Effector memory CD4-positive, alpha-beta T cell (primary cell): Measurements from ENCODE around the gene CELF2.
"Not testable (repeated sequence)": the region's sequence is repeated elsewhere in the genome, so short reads cannot be mapped to it uniquely, and the experiment has no call there.

Source experiments
- DNase-seq, 3 donors: peaks; one replicate each; pipeline ENCODE4 v3.0.0-alpha.2; 2020
- H3K27ac ChIP-seq: 2 replicates; pipeline ENCODE4 v1.7.0; 2013; ENCODE audit warnings: mild to moderate bottlenecking, low read length, moderate library complexity; ENCODE audit not compliant: insufficient read depth, poor library complexity, severe bottlenecking
- H3K27me3 ChIP-seq: replicated peaks from 2 replicates; pipeline ENCODE4 v1.7.0; 2013; ENCODE audit warnings: mild to moderate bottlenecking, low read length; ENCODE audit not compliant: insufficient read depth, control insufficient read depth, poor library complexity, severe bottlenecking
- H3K36me3 ChIP-seq: 2 replicates; pipeline ENCODE4 v1.7.0; 2013; ENCODE audit warnings: mild to moderate bottlenecking, low read length, moderate library complexity; ENCODE audit not compliant: control insufficient read depth, insufficient read depth
- H3K4me1 ChIP-seq: 2 replicates; pipeline ENCODE4 v1.7.0; 2013; ENCODE audit warnings: low read length, mild to moderate bottlenecking; ENCODE audit not compliant: control insufficient read depth, insufficient read depth, poor library complexity, severe bottlenecking
- H3K4me3 ChIP-seq: 2 replicates; pipeline ENCODE4 v1.7.0; 2013; ENCODE audit warnings: low read length, low read depth, mild to moderate bottlenecking; ENCODE audit not compliant: insufficient read depth, poor library complexity, severe bottlenecking
- H3K9me3 ChIP-seq: 2 replicates; pipeline ENCODE4 v1.7.0; 2013; ENCODE audit warnings: mild to moderate bottlenecking, low read length, moderate library complexity; ENCODE audit not compliant: control insufficient read depth

CELF2 gene

DNA sequence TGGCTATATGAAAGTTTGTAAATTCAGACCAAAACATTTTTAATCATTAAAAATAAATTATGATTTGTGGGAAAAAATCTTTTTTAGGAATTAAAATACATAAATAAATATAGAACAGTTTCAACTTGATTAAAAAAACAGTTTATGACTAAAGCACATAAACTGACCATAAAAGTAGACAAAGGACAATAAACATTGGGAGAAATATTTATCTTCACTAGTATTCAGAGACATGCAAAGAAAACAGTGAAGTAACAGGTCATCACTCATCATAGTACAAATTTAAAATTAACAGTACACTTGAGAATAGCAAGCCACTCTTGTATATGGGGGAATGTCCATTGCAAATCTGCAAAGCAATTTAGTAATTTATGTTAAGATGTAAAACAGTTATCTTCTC lies 28.0 kb upstream of the CELF2 start:
- H3K36me3 ChIP-seq, result no peaks in the 10 kb centered on the region
- H3K4me3 ChIP-seq, result no peak overlapping the region

DNA sequence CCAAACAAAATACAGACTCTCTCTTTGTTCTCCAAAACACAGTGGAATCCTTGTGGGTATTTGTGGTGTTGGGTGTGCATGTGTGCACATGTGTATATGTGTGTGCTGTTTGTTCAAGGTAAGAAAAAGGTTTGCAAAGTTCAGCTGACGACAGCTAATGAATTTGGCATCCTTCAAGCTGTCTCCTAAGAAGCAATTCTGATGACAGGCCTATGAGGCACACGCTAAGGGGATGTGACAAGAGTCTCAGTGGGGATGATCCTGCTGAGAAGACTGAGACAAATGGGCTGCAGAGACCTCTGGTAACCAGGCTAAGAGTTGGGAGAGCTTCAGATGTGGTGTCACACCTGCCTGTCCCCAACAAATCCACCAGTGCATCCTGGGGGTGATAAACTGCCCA lies 26.5 kb upstream of the CELF2 start:
- no peak for DNase-seq
- Histone ChIP-seq H3K9me3 (no peaks in the 10 kb centered on the region), H3K4me3 (no peak overlapping the region), H3K27ac (no peak overlapping the region), H3K27me3 (peaks cover 3% of the 10 kb centered on the region), H3K4me1 (no peaks in the 10 kb centered on the region), H3K36me3 (no peaks in the 10 kb centered on the region)

More for the DNA sequence above, 28.0 kb upstream of the CELF2 start:
- Histone ChIP-seq H3K27me3 (peaks cover 3% of the 10 kb centered on the region), H3K4me1 (no peaks in the 10 kb centered on the region), H3K27ac (no peak overlapping the region), H3K9me3 (no peaks in the 10 kb centered on the region)
- no peak for DNase-seq

DNA sequence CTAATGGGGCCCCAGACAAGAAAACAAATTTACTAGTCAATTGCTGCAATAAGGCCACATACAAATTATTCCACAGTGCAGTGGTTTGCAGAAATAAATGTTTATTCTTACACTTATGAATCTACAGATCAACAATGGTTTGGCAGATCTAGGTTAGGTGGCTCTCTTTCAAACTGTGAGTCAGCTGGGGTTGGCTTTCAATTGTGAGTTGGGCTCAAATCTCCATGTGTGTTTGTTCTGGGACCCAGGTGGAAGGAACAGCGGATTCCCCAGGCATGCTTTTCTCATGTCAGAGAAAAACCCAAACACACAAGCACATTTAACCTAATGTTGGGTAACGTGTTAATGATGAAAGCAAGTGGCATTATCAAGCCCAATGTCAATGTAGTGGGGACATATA lies 25.6 kb upstream of the CELF2 start:
- Histone ChIP-seq H3K27ac (no peak overlapping the region), H3K4me1 (no peaks in the 10 kb centered on the region), H3K36me3 (no peaks in the 10 kb centered on the region), H3K27me3 (peaks cover 3% of the 10 kb centered on the region), H3K9me3 (no peaks in the 10 kb centered on the region), H3K4me3 (no peak overlapping the region)
- DNase-seq, result no peak

DNA sequence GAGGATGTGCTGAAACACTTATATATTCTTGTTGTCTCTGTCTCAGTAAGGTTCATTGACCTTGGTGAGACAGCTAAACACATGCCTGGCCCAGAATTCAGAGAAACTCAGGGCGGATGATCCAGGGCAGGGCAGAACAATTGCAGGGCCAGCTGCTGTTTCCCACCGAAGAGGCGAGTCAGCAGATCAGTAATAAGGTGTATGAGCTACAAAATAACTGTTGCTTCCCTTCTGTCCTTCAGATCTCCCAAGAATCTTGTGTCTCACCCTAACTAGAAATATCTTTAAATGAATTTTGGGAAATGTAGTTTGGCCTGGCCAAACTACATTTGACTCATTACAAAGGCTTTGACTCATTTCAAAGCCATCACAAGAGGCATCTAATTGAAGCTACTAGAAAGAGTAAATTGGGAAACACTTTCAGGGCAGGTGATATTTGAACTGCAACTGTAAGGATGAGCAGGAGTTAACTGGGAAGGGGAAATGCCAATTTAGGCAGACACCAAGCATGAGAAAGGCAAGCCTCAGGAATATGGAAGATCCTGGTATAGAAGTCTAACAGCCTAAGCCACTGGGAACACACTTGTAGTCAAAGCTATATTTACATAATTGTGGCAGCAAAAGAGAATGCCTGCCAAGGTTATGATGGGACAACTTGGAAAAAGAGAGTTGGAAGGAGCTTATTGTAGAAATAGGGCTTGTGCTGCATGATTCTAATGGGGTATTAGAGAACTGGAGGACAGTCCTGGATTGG lies 24.5 kb upstream of the CELF2 start:
- Histone ChIP-seq H3K4me1 (no peaks in the 10 kb centered on the region), H3K4me3 (no peak overlapping the region), H3K36me3 (no peaks in the 10 kb centered on the region), H3K27ac (no peak overlapping the region), H3K9me3 (no peaks in the 10 kb centered on the region), H3K27me3 (peaks cover 3% of the 10 kb centered on the region)
- DNase-seq, result no peak

DNA sequence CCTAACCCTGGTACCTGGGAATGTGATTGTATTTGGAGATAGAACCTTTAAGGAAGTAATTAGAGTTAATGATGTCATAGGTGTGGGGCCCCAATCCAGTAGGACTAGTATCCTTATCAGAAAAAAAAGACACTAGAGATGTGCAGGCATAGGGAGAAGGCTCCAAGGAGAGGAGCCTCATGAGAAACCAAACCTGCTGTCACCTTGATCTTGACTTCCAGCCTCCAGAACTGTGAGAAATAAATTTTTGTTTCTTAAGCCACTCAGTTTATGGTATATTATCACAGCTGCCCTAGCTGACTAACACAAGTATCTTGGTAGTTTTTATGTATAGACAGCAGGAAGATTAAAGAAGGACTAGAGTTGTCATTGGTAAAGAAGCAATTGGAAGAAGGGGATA lies 23.9 kb upstream of the CELF2 start:
- no peak for DNase-seq
- Histone ChIP-seq H3K36me3 (no peaks in the 10 kb centered on the region), H3K27me3 (peaks cover under 1% of the 10 kb centered on the region), H3K27ac (no peak overlapping the region), H3K4me3 (no peak overlapping the region), H3K4me1 (no peaks in the 10 kb centered on the region), H3K9me3 (no peaks in the 10 kb centered on the region)

GRCh38 chr10:10994360-10994759 lies 23.3 kb upstream of the CELF2 start:
- Histone ChIP-seq H3K9me3 (no peaks in the 10 kb centered on the region), H3K27ac (no peak overlapping the region), H3K4me1 (no peaks in the 10 kb centered on the region), H3K36me3 (no peaks in the 10 kb centered on the region), H3K4me3 (no peak overlapping the region), H3K27me3 (no peaks in the 10 kb centered on the region)
- no peak for DNase-seq

DNA sequence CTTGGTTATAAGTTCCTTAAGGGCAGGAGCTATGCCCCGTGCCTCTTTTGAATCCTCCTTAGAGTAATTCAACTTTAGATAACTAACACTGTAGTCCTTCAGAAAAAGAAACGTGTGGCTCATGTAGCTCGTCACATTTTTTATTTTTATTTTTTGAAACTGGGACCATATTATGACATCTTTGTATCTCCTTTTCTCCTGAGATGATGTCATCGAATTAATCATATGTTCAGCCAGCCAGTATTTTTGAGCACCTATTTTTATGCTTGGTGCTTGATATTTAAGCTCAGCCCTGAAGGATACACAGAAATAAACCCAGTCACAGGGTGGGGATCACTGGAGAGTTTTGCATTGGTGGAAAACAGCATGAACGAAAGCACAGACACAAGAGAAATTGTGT lies 22.6 kb upstream of the CELF2 start:
- H3K36me3 ChIP-seq, result no peaks in the 10 kb centered on the region
- no peak overlapping the region for H3K4me3 ChIP-seq
- no peaks in the 10 kb centered on the region for H3K4me1 ChIP-seq
- no peaks in the 10 kb centered on the region for H3K9me3 ChIP-seq
- no peak overlapping the region for H3K27ac ChIP-seq
- DNase-seq, result no peak
- H3K27me3 ChIP-seq, result no peaks in the 10 kb centered on the region

DNA sequence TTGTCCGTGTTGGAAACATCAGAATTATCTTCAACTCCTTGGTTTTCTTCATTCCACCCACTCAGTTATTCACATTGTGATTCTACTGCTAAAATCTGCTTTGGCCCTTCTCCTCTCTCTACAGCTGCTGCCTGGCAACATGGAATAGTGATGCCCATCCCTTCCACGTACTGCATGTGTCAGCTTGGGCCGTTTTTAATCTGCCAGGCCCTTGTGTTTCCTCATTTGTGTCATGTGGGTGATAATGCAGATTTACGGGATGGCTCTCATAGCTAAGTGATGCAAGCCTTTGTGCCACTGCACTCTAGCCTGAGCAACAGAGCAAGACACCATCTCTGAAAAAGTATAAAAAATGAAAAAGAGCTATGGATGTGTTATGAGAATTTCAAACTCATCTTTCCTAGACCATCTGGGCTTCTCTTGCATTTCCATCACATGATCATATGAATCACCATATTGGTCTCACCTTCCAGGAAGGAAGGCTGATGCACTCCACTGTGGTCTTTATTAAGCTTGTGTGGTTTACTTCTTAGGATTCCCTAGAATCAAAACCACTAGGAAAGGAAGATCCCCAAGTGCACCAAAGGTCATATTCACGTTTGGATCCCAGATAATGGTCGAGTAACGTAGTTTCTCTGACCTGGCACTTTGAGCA lies 20.6 kb upstream of the CELF2 start:
- Histone ChIP-seq H3K27ac (no peak overlapping the region), H3K4me3 (no peak overlapping the region), H3K27me3 (no peaks in the 10 kb centered on the region), H3K4me1 (no peaks in the 10 kb centered on the region), H3K9me3 (no peaks in the 10 kb centered on the region), H3K36me3 (no peaks in the 10 kb centered on the region)
- DNase-seq, result no peak

GRCh38 chr10:10999501-10999900 lies 18.2 kb upstream of the CELF2 start:
- H3K9me3 ChIP-seq, H3K4me1 ChIP-seq, H3K4me3 ChIP-seq, H3K36me3 ChIP-seq, DNase-seq, H3K27me3 ChIP-seq, H3K27ac ChIP-seq: not testable (repeated sequence)

GRCh38 chr10:11002485-11002884 lies 15.2 kb upstream of the CELF2 start:
- DNase-seq, result no peak

More at GRCh38 chr10:11002485-11002884, 15.2 kb upstream of the CELF2 start:
- Histone ChIP-seq H3K27ac (no peak overlapping the region), H3K9me3 (no peaks in the 10 kb centered on the region), H3K27me3 (no peaks in the 10 kb centered on the region), H3K36me3 (no peaks in the 10 kb centered on the region), H3K4me3 (no peak overlapping the region), H3K4me1 (no peaks in the 10 kb centered on the region)
